Measurements from ENCODE around the gene ABHD1. TPM values are rescaled to one million over a fixed set of nuclear protein-coding genes. Genes with fewer than 3 reads are reported as not detected.

Gene ABHD1
- total RNA-seq, 1 donor from 2014 or later, result not detected

DNA sequence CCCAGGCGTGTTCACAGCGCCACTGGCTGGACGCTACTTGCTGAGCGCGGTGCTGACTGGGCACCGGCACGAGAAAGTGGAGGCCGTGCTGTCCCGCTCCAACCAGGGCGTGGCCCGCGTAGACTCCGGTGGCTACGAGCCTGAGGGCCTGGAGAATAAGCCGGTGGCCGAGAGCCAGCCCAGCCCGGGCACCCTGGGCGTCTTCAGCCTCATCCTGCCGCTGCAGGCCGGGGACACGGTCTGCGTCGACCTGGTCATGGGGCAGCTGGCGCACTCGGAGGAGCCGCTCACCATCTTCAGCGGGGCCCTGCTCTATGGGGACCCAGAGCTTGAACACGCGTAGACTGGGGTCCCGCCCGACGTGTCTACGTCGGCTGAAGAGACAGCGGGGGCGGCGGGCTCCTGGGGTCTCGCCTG lies 37.9 kb upstream of the ABHD1 start:
- Histone ChIP-seq H3K36me3 (no peaks in the 10 kb centered on the region), H3K27me3 (no peaks in the 10 kb centered on the region), H3K9me3 (no peaks in the 10 kb centered on the region), H3K4me3 (peak overlapping the region; percentile 58 to 68), H3K4me1 (peaks cover 53% of the 10 kb centered on the region), H3K27ac (peak overlapping the region; percentile 83)
- DNase-seq (ENCODE audit: extremely low spot score in 2 of 2), result no peak
- intact Hi-C loops (cut with DNase I), result loop anchor here (2.0 to 10.0 kb wide), 3 partner anchors 35 to 123 kb away; partner anchors contain the start of genes AGBL5 and TMEM214
- peak; percentile 30 to 66 for TF ChIP-seq POLR2AphosphoS5 (IDR thresholded peaks at IDR 0.05; ENCODE audit: insufficient read depth in 1 of 2, low read depth in 1 of 2)
- TF ChIP-seq CTCF (IDR thresholded peaks at IDR 0.05), result peak in 2 of 3 experiments; percentile 21 to 27
- TF ChIP-seq POLR2A (IDR thresholded peaks at IDR 0.05), result no peak

DNA sequence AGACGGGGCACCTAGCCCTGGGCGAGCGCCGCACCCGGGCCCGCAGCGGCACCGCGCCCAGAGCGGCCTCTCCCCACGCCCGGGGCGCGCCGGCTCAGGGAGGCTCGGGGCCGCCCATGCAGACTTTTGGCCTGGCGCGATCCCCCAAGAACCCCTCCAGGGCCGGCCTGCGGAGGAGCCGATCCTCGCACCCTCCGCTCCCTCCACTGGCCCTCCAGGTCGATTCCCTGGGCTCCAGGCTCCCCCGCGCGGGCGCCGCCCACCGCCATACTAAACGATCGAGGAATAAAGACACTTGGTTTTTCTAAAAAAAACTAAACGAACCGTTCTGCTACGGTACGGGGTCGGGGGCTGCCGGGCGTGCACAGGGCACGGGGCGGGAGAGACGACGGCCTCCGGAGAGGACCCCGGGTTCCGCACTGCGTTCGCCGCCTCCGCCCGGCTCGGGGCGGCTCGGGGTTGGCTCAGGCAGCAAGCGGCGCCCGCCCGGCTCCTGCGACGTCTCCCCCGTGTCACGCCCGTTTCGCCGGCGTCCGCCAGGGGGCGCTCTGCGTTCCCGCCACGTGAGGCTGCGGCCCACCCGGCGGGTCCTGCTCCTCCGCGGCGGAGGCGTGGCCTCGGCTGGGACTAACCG lies 37.4 kb upstream of the ABHD1 start:
- intact Hi-C loops (cut with DNase I), result loop anchor here (2.0 to 10.0 kb wide), 3 partner anchors 35 to 124 kb away; partner anchors contain the start of genes AGBL5 and TMEM214

DNA sequence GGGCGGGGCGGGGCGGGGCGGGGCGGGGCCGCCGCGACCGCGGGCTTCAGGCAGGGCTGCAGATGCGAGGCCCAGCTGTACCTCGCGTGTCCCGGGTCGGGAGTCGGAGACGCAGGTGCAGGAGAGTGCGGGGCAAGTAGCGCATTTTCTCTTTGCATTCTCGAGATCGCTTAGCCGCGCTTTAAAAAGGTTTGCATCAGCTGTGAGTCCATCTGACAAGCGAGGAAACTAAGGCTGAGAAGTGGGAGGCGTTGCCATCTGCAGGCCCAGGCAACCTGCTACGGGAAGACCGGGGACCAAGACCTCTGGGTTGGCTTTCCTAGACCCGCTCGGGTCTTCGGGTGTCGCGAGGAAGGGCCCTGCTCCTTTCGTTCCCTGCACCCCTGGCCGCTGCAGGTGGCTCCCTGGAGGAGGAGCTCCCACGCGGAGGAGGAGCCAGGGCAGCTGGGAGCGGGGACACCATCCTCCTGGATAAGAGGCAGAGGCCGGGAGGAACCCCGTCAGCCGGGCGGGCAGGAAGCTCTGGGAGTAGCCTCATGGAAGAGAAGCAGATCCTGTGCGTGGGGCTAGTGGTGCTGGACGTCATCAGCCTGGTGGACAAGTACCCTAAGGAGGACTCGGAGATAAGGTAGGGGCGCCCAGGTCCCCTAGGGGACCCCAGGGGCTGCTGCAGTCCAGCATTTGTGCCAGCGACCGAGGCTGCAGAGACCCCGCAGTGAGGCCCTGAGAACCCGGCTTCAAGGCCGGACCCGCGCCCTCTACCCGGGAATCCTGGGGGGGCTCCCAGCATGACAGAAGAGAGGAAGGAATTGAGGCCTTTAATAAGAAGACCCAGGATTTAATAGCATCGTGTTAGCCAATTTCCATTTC lies 36.7 kb upstream of the ABHD1 start, which contains the start of gene KHK:
Gene KHK (plus strand): TSS at position 49 of the 870 bp plus-strand sequence. CDS start 488 bp downstream, at position 537.
- no peaks in the 10 kb centered on the region for H3K36me3 ChIP-seq
- intact Hi-C loops (cut with DNase I), result loop anchor here (2.0 to 10.0 kb wide), 3 partner anchors 36 to 125 kb away; partner anchors contain the start of genes AGBL5 and TMEM214
- peak within 1 kb of the TSS; percentile 58 to 68 for H3K4me3 ChIP-seq
- H3K4me1 ChIP-seq, result peaks cover 40% of the 10 kb centered on the region
- DNase-seq (ENCODE audit: extremely low spot score in 2 of 2), result no peak
- peak within 1 kb of the TSS; percentile 83 for H3K27ac ChIP-seq
- H3K27me3 ChIP-seq, result no peaks in the 10 kb centered on the region
- H3K9me3 ChIP-seq, result no peaks in the 10 kb centered on the region
- TF ChIP-seq CTCF (IDR thresholded peaks at IDR 0.05) (no peak), POLR2A (IDR thresholded peaks at IDR 0.05) (no peak), POLR2AphosphoS5 (IDR thresholded peaks at IDR 0.05; ENCODE audit: insufficient read depth in 1 of 2, low read depth in 1 of 2) (no peak)

More for the DNA sequence above, 37.4 kb upstream of the ABHD1 start:
- Histone ChIP-seq H3K9me3 (no peaks in the 10 kb centered on the region), H3K27me3 (no peaks in the 10 kb centered on the region), H3K4me1 (peaks cover 48% of the 10 kb centered on the region), H3K36me3 (no peaks in the 10 kb centered on the region), H3K4me3 (peak overlapping the region; percentile 58 to 68), H3K27ac (peak overlapping the region; percentile 83)
- TF ChIP-seq POLR2AphosphoS5 (IDR thresholded peaks at IDR 0.05; ENCODE audit: insufficient read depth in 1 of 2, low read depth in 1 of 2), result peak in 1 of 2 donors; percentile 55
- peak; percentile 86 to 93 (median 89) for TF ChIP-seq CTCF (IDR thresholded peaks at IDR 0.05)
- peak in 1 of 2 donors; percentile 50 for TF ChIP-seq POLR2A (IDR thresholded peaks at IDR 0.05)
- DNase-seq (ENCODE audit: extremely low spot score in 2 of 2), result no peak

DNA sequence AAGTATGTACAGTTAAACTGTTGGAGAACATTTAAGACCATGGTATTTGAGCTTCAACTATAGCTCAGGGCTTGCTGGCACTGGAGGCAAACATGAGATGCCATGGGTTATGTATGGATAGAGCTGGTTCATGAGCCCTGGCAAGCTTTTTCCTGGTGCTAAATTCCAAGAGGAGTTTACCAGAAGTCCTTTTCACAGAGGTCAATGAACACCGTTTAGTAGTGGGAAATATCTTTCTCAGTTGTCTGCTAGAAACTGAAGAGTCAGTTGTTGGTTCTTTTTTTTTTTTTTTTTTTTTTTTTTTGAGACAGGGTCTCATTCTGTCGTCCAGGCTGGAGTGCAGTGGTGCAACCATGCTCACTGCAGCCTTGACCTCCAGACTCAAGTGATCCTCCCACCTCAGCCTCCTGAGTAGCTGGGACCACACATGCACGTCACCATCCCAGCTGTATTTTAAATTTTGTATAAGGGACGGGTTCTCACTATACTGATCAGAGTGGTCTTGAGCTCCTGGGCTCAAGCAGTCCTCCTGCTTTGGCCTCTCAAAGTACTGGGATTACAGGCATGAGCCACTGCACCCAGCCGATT lies 35.7 kb upstream of the ABHD1 start:
- intact Hi-C loops (cut with DNase I), result loop anchor here (2.0 to 10.0 kb wide), 3 partner anchors 37 to 126 kb away; partner anchors contain the start of genes AGBL5 and TMEM214
- TF ChIP-seq POLR2AphosphoS5 (IDR thresholded peaks at IDR 0.05; ENCODE audit: insufficient read depth in 1 of 2, low read depth in 1 of 2) (no peak), POLR2A (IDR thresholded peaks at IDR 0.05) (no peak), CTCF (IDR thresholded peaks at IDR 0.05) (no peak)
- Histone ChIP-seq H3K4me3 (no peak overlapping the region), H3K36me3 (no peaks in the 10 kb centered on the region), H3K4me1 (peaks cover 31% of the 10 kb centered on the region), H3K27ac (no peak overlapping the region), H3K9me3 (no peaks in the 10 kb centered on the region), H3K27me3 (no peaks in the 10 kb centered on the region)
- DNase-seq (ENCODE audit: extremely low spot score in 2 of 2), result no peak

Measured in vagina (tissue), 2 donors.